Activated CD4-positive, alpha-beta memory T cell treated with anti-CD3 and anti-CD28 coated beads, Interleukin-2, amount 10 ng/mL, durations not matched to agents 7 days and 5 days (primary cell): ENCODE measurements around the gene SLC29A2. TPM values are rescaled to one million over a fixed set of nuclear protein-coding genes. Genes with fewer than 3 reads are reported as not detected.

Experiments
- total RNA-seq, 2 experiments: library from RNA; stranded (reverse); gene quantifications; one replicate each; pipeline ENCODE4 v1.2.3, GENCODE V29; 2021

SLC29A2 gene
- total RNA-seq, 2 experiments from 2014 or later: 8.4 to 9.0 TPM

Other genes starting within 250 kb of the SLC29A2 start
- 10 to 100 TPM; 32.8 to 33.9 TPM for gene KLC2, start 114.1 kb downstream of the SLC29A2 start, total RNA-seq
- gene RAB1B, start 103.1 kb downstream of the SLC29A2 start, total RNA-seq: 100 to 1,000 TPM; 146 to 150 TPM
- gene CNIH2, start 93.6 kb downstream of the SLC29A2 start, total RNA-seq: 1 to 10 TPM; 1.9 to 2.1 TPM
- 10 to 100 TPM; 49.5 to 52.5 TPM for gene YIF1A, start 82.6 kb downstream of the SLC29A2 start, total RNA-seq
- not detected for gene TMEM151A, start 79.9 kb downstream of the SLC29A2 start, total RNA-seq
- gene CD248, start 54.7 kb downstream of the SLC29A2 start, total RNA-seq: not detected
- gene RIN1, start 35.3 kb downstream of the SLC29A2 start, total RNA-seq: under 1 TPM; 0.43 to 0.73 TPM
- gene BRMS1, start 26.7 kb downstream of the SLC29A2 start, total RNA-seq: 10 to 100 TPM; 39.7 to 40.4 TPM
- gene B4GAT1, start 24.1 kb downstream of the SLC29A2 start, total RNA-seq: 1 to 10 TPM; 8.4 to 8.7 TPM
- under 1 TPM in 1 of 2 experiments, not detected in 1; 0.20 TPM for gene NPAS4, start 49.3 kb upstream of the SLC29A2 start, total RNA-seq
- gene MRPL11, start 67.1 kb upstream of the SLC29A2 start, total RNA-seq: 10 to 100 TPM; 44.2 to 55.3 TPM
- gene PELI3, start 95.1 kb upstream of the SLC29A2 start, total RNA-seq: 1 to 10 TPM; 6.8 to 7.5 TPM
- gene DPP3, start 108.7 kb upstream of the SLC29A2 start, total RNA-seq: 10 to 100 TPM; 59.3 to 60.6 TPM
- gene BBS1, start 138.9 kb upstream of the SLC29A2 start, total RNA-seq: 10 to 100 TPM; 16.8 to 16.9 TPM
- 10 to 100 TPM; 25.9 to 26.0 TPM for gene ZDHHC24, start 174.3 kb upstream of the SLC29A2 start, total RNA-seq
- gene ACTN3, start 175.1 kb upstream of the SLC29A2 start, total RNA-seq: under 1 TPM; 0.30 to 0.35 TPM
- gene CTSF, start 196.8 kb upstream of the SLC29A2 start, total RNA-seq: 1 to 10 TPM; 3.7 to 4.3 TPM
- not detected for gene CCDC87, start 221.3 kb upstream of the SLC29A2 start, total RNA-seq
- 10 to 100 TPM; 32.8 to 33.2 TPM for gene CCS, start 221.4 kb upstream of the SLC29A2 start, total RNA-seq
- gene RBM14, start 244.9 kb upstream of the SLC29A2 start, total RNA-seq: 100 to 1,000 TPM; 116 to 120 TPM